Measurements from ENCODE around the gene AP2A2. TPM values are rescaled to one million over a fixed set of nuclear protein-coding genes. Genes with fewer than 3 reads are reported as not detected.
"Not testable (repeated sequence)": the region's sequence is repeated elsewhere in the genome, so short reads cannot be mapped to it uniquely, and the experiment has no call there.

AP2A2 gene
- total RNA-seq, 2 donors from 2014 or later = 99.0 to 109 TPM

GRCh38 chr11:959027-959426 is 33.4 kb downstream of the AP2A2 start:
- TF ChIP-seq CTCF (IDR thresholded peaks at IDR 0.05) = no peak
- no peaks in the 10 kb centered on the region for H3K27me3 ChIP-seq (replicated peaks; ENCODE audit: insufficient read depth)
- ATAC-seq (ENCODE audit: insufficient number of reproducible peaks, low FRiP score, low read depth) (no peak), DNase-seq (ENCODE audit: low spot score) (no peak)
- H3K4me3 ChIP-seq = no peak overlapping the region
- H3K9me3 ChIP-seq = no peaks in the 10 kb centered on the region
- peaks cover 31% of the 10 kb centered on the region for H3K36me3 ChIP-seq
- H3K27ac ChIP-seq = no peak overlapping the region
- no peaks in the 10 kb centered on the region for H3K4me1 ChIP-seq (ENCODE audit: control insufficient read depth in 1 of 2, low read depth in 2 of 2)

- H3K36me3 ChIP-seq = peaks cover 36% of the 10 kb centered on the region
- DNase-seq (ENCODE audit: low spot score) = no peak
- no peaks in the 10 kb centered on the region for H3K27me3 ChIP-seq (replicated peaks; ENCODE audit: insufficient read depth)
- no peak overlapping the region for H3K4me3 ChIP-seq
- ATAC-seq (ENCODE audit: insufficient number of reproducible peaks, low FRiP score, low read depth) = no peak
- no peaks in the 10 kb centered on the region for H3K9me3 ChIP-seq
- H3K27ac ChIP-seq = no peak overlapping the region
- TF ChIP-seq CTCF (IDR thresholded peaks at IDR 0.05) = no peak
- no peaks in the 10 kb centered on the region for H3K4me1 ChIP-seq (ENCODE audit: control insufficient read depth in 1 of 2, low read depth in 2 of 2)
Observed at GRCh38 chr11:959608-960007, 33.9 kb downstream of the AP2A2 start.

GRCh38 chr11:961310-961920 is 35.7 kb downstream of the AP2A2 start:
- not testable (repeated sequence) for H3K27ac ChIP-seq; H3K27me3 ChIP-seq (replicated peaks; ENCODE audit: insufficient read depth); H3K4me1 ChIP-seq (ENCODE audit: control insufficient read depth in 1 of 2, low read depth in 2 of 2); H3K4me3 ChIP-seq; DNase-seq (ENCODE audit: low spot score); ATAC-seq (ENCODE audit: insufficient number of reproducible peaks, low FRiP score, low read depth); H3K9me3 ChIP-seq
- H3K36me3 ChIP-seq = peaks cover 38% of the 10 kb centered on the region

- Histone ChIP-seq H3K4me3 (no peak overlapping the region), H3K9me3 (no peaks in the 10 kb centered on the region), H3K27ac (no peak overlapping the region), H3K27me3 (replicated peaks; ENCODE audit: insufficient read depth) (no peaks in the 10 kb centered on the region), H3K36me3 (peaks cover 38% of the 10 kb centered on the region), H3K4me1 (ENCODE audit: control insufficient read depth in 1 of 2, low read depth in 2 of 2) (peaks cover 0 to 8% of the 10 kb centered on the region in 2 donors)
- ATAC-seq (ENCODE audit: insufficient number of reproducible peaks, low FRiP score, low read depth) (no peak), DNase-seq (ENCODE audit: low spot score) (no peak)
- TF ChIP-seq CTCF (IDR thresholded peaks at IDR 0.05) = no peak
Observed at GRCh38 chr11:961921-962320, 36.3 kb downstream of the AP2A2 start.

GRCh38 chr11:962688-963087 is 37.0 kb downstream of the AP2A2 start:
- peaks cover 38% of the 10 kb centered on the region for H3K36me3 ChIP-seq
- H3K4me3 ChIP-seq = no peak overlapping the region
- H3K4me1 ChIP-seq (ENCODE audit: control insufficient read depth in 1 of 2, low read depth in 2 of 2) = peaks cover 0 to 8% of the 10 kb centered on the region in 2 donors

More at GRCh38 chr11:962688-963087, 37.0 kb downstream of the AP2A2 start:
- DNase-seq (ENCODE audit: low spot score) (no peak), ATAC-seq (ENCODE audit: insufficient number of reproducible peaks, low FRiP score, low read depth) (no peak)
- H3K27me3 ChIP-seq (replicated peaks; ENCODE audit: insufficient read depth) = no peaks in the 10 kb centered on the region
- TF ChIP-seq CTCF (IDR thresholded peaks at IDR 0.05) = no peak
- no peak overlapping the region for H3K27ac ChIP-seq
- H3K9me3 ChIP-seq = no peaks in the 10 kb centered on the region

Measured in thoracic aorta (tissue), 2 donors.